Measurements from ENCODE around the gene WNT8B.

Gene WNT8B

GRCh38 chr10:100462709-100463108, at the start of gene WNT8B:
Gene WNT8B (plus strand): TSS chr10:100463009. CDS start chr10:100463169, 160 bp downstream.
- DNase-seq, result no peak

DNA sequence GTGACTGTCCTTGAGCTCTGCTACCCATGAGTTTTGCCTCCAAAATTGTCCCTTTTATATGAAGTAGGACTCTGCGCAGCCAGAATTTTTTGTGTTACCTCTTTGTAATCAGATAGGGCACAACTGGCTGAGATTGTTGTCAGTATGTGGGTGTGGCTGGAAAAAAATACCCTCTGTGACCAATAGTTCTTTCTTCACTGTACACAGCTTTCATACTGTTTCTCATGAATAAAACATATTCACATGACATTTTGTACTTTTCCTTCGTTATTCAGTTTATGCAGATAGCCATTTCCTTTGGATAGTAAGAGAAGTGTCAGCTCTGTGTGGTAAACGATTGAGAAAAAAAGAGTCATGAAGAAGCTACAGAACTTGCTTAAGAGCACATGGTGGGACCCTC, 49.6 kb upstream of the WNT8B start:
- DNase-seq, result no peak

DNA sequence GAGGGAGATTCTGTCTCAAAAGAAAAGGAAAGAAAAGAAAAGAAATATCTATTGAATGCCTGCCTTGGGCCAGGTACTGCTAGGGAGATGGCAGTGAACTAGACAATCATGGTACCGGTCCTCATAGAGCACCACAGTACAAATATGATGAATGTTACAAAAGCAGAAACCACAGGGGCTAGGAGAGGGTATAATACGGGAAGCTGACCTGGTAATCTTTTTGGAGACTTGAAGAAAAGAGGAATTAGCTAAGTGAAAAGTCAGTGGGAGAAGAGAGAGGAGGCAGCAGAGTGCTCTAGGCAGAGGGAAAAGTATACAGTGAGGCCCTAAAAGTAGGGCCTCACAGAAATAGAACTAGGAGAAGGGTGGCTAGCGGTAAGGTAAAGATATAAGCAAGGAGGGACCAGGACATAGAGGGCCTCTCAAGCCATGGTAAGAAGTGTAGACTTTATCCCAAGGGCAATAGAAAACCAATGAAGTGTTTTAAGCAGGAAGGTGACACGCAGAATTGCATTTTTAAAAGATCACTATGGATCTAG, 42.8 kb upstream of the WNT8B start:
- DNase-seq, result no peak

DNA sequence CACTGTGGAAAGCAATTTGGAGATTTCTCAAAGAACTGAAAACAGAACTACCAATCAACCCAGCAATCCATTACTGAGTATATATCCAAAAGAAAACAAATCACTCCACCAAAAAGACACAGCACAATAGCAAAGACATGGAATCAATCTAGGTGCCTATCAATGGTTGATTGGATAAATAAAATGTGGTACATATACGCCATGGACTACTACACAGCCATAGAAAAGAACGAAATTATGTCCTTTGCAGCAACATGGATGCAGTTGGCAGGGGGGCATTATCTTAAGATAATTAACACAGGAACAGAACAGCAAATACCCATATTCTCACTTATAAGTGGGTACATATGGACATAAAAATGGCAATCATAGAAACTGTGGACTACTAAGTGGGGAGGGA, 35.4 kb upstream of the WNT8B start:
- DNase-seq, result no peak

DNA sequence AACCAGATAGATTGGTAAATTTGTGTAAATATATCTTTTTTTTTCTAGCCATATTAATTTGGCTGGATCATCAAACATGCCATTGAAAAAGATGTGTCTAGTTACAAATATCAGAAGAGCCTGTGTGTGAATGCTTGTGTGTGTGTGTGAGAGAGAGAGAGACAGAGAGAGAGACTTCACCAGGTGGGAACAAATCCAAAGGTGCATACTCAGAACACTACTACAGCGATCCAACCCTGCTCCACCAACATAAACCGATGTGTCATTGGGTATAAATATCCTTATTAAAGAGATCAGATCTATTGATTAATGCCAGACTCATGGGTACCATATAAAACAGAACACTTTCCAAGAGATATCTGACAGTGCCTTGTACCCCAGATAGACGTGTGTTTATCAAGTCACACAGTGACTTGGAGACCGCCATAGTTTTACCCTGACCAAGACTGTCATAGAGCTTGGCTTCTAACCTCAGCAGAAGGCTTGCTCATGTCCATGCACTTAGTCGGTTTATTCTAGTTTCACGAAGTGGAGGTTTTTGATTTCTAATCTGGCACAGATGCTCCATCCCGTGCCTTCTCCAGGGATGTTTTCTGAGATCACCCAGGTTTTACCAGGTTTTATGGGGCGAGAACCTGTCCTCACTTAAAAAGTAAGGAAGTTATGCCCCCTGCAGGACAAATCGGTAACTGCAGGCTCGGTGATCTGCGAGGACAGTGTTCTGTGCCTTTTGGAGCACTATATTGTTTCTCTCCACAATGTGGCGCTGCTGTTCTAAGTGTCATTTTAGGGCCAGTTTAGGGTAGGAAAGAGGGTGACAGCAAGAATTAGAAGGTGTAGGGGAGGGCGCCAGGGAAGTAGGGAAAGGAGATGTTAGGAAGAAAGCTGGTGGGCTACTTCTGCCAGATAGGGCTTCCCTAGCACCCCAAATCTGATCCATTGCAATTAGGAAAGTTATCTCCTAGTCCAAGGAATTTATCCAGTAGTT, 29.3 kb upstream of the WNT8B start:
- DNase-seq, result peak; percentile 83 to 91

DNA sequence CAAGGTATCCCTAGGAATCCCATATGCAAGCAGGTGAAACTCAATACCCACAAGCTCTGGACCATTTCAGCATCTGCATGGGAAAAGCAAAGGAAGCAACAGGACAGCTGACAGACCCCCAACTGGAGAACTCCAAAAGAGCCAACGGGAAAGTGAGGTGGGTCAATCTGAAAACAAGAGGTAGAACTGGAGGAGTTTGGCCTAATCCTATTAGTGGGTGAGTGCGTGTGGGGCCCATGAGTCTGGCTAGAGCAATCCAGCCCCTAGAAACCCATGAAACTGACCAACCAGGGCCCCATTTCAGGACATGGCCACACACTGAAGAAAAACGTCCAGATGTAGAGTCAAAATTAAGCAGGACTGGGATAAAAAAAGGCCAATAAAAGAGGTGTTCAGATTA, 26.6 kb upstream of the WNT8B start:
- no peak for DNase-seq

DNA sequence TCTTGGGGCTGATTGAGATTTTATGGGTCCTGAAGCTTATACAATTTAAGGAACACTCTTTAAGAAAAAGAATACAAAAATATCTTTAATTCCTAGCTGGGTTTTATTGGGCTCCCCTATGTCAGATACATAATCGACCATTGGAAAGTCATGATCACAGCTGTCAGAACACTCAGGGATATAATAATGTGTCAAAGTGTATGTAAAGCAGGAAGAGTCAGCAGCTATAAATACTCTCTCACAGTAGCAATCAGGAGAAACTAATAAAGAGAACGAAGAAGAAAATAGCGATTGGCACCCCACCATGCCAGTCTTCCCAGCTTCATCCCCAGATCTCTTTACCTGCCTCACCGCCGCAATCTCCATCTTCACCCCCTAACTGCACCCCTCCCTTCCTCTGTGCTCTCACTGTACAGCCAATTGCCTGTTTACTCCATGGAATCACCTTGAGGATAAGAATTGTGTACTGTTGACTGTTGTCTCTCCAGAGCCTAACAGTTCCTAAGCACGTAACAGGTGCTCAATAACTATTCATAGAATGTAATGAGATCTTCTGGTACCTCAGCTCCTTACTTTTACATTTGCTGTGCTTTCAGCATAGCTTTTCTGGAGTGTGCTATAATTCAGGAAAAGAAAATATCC, 24.0 kb upstream of the WNT8B start:
- no peak for DNase-seq

DNA sequence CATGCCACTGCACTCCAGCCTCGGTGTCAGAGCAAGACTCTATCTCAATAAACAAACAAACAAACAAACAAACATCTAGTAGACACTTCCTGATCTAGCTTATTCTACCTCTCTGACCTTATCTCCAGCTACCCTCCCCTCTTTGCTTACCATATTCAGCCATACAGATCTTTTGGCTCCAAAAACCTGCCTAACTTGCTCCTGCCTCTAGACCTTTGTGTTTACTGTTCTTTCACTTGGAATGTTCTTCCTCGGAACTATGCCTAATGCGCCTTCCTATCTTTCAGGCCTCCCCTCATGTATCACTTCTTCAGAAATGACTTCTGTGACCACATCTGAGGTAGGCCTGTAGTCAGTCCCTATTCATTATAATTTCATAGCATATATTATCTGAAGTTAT, 20.3 kb upstream of the WNT8B start:
- DNase-seq, result no peak

DNA sequence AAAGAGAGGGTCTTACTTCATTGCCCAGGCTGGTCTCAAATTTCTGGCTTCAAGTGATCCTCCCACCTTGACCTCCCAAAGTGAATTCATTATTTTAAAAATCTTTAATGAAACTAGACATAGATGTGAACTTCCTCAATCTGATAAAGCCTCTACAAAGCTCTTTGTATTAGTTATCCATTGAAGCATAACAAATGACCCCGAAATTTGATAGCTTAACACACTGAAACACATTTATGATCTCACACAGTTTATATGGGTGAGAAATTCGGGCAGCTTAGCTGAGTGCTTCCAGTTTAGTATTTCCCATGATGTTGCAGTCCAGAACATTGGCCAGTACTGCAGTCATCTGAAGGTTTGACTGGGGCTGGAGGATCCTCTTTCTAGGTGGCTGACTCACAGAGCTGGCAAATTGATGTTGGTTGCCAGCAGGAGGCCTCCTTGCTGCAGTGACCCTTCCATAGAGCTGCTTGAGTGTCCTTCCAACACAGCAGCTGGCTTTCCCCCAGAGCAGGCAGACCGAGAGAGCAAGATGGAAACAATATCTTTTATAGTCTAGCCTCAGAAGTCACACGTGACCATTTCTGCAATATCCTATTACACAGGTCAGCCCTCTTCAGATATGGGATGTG, 16.6 kb upstream of the WNT8B start:
- DNase-seq, result no peak

DNA sequence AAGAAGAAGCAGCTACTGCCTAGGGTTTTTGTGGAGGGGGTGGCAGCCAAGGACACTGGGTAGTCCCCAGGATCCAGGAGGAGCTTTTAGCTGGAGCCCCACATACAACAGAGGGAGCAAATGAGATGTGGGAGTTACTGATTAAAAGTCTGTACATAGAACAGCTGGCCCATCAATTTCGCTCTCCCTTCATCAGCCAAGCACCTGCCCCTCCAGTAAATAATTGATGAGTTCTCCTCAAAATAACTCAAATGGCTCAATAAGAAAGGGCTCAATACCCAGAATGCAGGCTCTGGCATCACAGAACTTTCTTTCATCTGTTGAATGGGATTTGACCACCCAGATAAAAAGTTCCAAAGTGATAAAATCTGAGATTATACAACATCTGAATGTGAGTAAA, 15.1 kb upstream of the WNT8B start:
- DNase-seq, result no peak

DNA sequence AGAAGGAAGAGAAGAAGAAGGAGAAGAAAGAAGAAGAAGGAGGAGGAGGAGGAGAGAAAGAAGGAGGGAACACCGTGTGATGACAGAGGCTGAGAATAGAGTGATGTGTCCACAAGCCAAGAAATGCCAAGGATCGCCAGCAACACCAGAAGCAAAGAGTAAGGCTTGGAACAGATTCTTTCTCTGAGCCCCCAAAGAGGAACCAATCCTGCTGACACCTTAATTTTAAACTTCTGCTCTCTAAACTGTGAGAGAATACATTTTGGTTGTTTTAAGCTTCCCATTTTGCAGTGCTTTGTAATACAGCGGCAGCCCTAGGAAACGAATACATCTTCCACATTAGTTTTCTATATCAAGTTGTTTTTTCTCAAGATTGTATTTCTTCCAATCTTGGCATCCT, 13.9 kb upstream of the WNT8B start:
- DNase-seq, result no peak

DNA sequence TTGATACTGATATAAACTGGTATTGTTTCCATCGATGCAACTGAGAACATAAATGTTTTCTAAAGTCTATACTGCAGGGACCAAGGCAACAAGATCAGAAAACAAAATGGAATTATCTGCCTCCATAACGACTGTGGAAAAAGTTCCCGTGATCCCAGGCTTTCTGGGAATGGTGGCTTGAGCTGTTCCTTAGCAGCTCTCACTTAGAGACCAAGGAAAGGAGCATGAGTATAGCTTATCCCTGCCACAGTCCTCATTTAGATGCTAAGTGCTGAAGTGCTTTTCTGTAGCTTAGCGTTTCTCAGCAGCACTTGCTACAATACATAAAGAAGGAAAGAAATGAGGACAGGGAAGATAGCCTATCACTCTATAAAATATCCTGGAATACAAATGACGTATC, 5.5 kb downstream of the WNT8B start:
- DNase-seq, result no peak

GRCh38 chr10:100468978-100469377, 6.2 kb downstream of the WNT8B start:
- DNase-seq, result no peak

DNA sequence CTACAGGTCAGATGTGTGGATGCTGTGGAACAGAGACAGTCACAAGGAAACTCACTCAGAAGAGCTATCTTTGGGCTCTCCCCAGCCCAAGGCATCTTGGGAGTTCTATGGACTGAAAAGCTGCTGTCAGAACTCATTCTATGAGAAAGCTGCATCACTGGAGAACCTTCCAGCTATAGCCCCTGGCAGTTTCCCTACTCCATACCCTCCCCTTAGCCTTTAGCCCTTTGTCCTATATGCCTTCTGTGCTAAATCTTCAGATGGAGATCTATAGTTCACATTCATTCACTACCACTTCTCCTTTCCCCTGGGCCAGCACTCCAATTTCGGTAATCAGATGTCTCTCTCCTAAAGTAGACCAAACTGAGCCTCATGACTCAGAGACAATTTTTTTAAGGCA, 6.9 kb downstream of the WNT8B start:
- no peak for DNase-seq

DNA sequence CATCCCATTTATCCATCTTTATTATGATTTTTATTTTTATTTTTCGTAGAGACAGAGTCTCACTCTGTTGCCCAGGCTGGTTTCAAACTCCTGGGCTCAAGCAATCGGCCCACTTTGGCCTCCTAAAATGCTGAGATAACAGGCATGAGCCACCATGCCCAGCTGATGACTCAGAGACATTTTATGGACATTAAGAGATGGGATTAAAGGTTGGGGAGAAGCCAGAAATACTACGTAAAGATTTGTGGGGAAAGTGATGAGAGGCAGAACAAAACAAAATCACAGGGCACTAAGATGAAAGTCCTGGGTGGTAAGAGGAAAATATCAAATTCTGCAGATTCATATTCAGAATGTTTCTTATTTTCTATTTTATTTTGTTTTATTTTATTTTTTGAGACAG, 7.6 kb downstream of the WNT8B start:
- DNase-seq, result no peak

GRCh38 chr10:100477970-100478369, 15.2 kb downstream of the WNT8B start:
- DNase-seq, result no peak

DNA sequence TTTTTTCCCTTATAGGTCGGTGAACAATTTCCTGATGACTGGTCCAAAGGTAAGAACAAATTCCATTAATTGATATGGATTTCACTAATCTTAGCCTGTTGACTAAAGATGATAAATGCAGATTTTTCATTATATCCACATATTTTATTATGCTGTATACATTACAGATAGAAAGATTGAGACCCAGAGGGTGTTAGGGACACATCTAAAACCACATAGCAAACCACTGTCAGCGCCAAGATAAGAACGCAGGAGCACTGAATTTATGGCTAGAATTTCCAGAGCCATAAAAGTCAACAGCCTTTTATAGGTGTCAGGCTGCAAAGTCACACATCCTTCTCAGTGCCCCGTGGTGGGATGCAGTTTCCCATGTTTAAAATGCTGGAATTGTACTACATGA, 16.2 kb downstream of the WNT8B start:
- no peak for DNase-seq

DNA sequence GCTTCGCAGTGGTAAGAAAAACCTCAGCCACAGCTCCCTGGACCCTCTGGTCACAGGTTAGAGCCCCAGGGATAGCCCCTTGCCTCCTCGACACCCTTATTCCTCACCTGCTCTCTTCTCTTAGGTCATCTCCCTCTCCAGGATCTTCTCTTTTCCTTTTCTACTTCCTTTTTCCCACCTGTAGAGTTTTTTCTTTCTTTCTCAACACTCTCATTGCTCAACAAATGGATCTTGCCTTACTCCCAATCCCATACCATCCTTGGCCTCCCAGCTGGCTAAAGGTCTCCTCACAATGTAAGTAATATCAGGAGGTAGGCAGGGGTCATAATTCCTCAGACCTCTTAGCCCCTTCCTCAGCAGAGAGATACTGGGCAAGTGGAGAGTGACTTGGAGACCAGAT, 17.2 kb downstream of the WNT8B start:
- DNase-seq, result no peak

DNA sequence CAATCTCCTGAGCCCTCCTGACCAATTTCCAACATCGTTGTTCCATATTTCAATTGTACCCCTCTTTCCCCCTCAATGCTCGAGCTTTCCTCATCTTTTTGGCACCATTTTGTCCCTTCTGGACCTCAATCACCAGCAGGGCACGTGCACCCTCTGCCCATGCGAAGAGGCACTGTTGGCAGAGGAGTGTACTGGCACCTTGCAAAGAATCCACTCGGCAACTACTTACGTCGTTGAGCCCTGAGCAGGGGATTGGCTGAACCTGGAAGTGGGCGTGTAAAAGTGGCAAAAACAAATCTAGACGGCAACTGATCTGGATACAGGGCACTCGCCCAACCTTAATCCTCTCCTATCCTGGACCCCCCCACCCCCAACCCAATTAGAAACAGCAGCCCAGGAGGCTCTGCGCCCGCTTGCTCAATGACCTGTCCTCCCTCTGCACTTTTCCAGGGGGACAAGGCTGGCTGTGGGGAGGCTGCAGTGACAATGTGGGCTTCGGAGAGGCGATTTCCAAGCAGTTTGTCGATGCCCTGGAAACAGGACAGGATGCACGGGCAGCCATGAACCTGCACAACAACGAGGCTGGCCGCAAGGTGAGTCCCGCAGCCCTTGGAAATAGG, 18.8 kb downstream of the WNT8B start:
- peak; percentile 69 to 79 for DNase-seq

DNA sequence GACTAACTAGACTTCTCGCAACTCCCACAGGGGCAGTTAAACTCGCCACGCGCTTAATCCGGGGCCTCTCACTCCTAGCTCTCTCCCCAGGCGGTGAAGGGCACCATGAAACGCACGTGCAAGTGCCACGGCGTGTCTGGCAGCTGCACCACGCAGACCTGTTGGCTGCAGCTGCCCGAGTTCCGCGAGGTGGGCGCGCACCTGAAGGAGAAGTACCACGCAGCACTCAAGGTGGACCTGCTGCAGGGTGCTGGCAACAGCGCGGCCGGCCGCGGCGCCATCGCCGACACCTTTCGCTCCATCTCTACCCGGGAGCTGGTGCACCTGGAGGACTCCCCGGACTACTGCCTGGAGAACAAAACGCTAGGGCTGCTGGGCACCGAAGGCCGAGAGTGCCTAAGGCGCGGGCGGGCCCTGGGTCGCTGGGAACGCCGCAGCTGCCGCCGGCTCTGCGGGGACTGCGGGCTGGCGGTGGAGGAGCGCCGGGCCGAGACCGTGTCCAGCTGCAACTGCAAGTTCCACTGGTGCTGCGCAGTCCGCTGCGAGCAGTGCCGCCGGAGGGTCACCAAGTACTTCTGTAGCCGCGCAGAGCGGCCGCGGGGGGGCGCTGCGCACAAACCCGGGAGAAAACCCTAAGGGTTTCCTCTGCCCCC, 19.5 kb downstream of the WNT8B start:
- peak; percentile 51 to 57 for DNase-seq

GRCh38 chr10:100482834-100483185, 20.0 kb downstream of the WNT8B start:
- no peak for DNase-seq

DNA sequence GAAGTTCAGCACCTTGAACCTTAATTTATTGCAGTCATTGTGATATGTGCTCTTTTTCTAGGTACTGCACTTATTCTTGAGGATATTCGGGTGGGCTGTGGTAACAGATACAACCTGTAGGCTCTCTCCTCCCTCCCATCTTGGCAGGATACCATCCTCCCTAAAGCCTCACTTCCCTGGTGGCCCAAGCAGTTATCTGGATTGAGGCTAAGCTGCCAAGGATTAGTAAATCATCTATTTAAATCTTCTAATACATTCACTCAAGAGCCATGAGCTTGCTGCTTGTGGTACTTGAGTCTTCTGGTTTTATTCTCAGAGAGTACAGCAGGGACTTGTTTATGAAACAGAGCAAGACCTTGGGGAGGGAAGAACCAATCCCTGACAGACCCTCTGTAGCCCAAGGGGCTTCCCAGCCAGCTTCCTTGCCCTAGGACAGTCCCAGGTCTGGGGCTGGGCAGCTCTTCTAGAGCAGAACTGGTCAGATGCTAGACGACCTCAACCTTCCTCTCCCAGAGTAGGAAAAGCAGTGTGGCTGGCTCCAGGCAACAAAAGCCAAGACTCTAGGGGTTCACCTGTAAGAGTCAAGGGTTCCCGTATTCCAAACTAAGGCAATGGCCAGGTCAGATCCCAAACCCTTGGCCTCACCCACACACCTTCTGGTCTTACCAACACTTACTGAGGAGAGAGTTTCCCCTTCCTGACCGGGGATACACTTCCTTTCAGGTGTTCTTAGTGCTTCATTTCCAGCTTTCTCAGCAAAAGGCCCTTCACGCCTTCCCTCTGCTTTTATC, 21.3 kb downstream of the WNT8B start:
- DNase-seq, result no peak
